Body of pancreas (tissue), 4 donors: ENCODE results near the gene GPR139. TPM values are rescaled to one million over a fixed set of nuclear protein-coding genes. Genes with fewer than 3 reads are reported as not detected.

Experiments
- ATAC-seq: fragments of 150-250 bp; one replicate; pipeline ENCODE4 v1.9.1; 2016
- DNase-seq, 4 donors: peaks; one replicate each; pipeline ENCODE4 v3.0.0-alpha.2; 2019
- H3K27ac ChIP-seq, 4 donors: fragments of 200-600 bp; sonication (generic); 1 replicate in 3 of 4; 2 replicates in 1 of 4; pipeline versions ENCODE4 v1.5.1 to v1.6.1; 2016 to 2019; ENCODE audit warnings: mild to moderate bottlenecking in 1 of 4, mixed read lengths in 1 of 4, moderate library complexity in 1 of 4
- H3K27me3 ChIP-seq, 2 donors: fragments of 200-600 bp; sonication (generic); one replicate each; pipeline ENCODE4 v1.6.0; 2016; ENCODE audit warnings: mild to moderate bottlenecking in 1 of 2
- H3K36me3 ChIP-seq, 2 donors: fragments of 200-600 bp; sonication (generic); replicated peaks in 1 of 2; 2 replicates each; pipeline ENCODE4 v1.5.1; 2016; ENCODE audit warnings: low read depth in 2 of 2; ENCODE audit not compliant: insufficient read depth in 1 of 2
- H3K4me1 ChIP-seq: fragments of 200-600 bp; sonication (generic); one replicate; pipeline ENCODE4 v1.6.0; 2016
- H3K4me3 ChIP-seq, 2 donors: fragments of 200-600 bp; sonication (generic); 1 replicate in 1 of 2; 2 replicates in 1 of 2; pipeline ENCODE4 v1.5.1; 2016 to 2019
- H3K9me3 ChIP-seq, 3 donors: fragments of 200-600 bp; sonication (generic); 1 replicate in 2 of 3; 2 replicates in 1 of 3; pipeline ENCODE4 v1.5.1; 2016
- POLR2A ChIP-seq, 3 donors: fragments of 450-650 bp; IDR thresholded peaks; one replicate each; pipeline ENCODE4 v1.6.1; 2016; ENCODE audit warnings: antibody characterized with exemption in 3 of 3, mild to moderate bottlenecking in 2 of 3
- WGBS, 2 donors: methylation state at CpG; one replicate each; pipeline ENCODE4 v1.1.5; 2017; 5-methylcytosine and 5-hydroxymethylcytosine counted together
- intact Hi-C: fragments of 100-400 bp; cut with DNase I; formaldehyde crosslinking; loops from one replicate; pipeline ENCODE4 v1.15.1; 2023
- total RNA-seq, 2 donors: library from RNA; depleted of rRNA; stranded (reverse); fragments of >200 nt; gene quantifications; one replicate each; pipeline ENCODE4 v1.1.0, GENCODE V29; 2016
- TF ChIP-seq, protein P1 (sequence below), 7 experiments: fragments of 450-650 bp in 4 of 7; fragments of 200-600 bp in 3 of 7; sonication (generic) in 3 of 7; IDR thresholded peaks; one replicate each; pipeline ENCODE4 v1.5.1; 2016 to 2019; ENCODE audit warnings: antibody characterized with exemption in 7 of 7

The GPR139 gene
- total RNA-seq, 2 donors from 2014 or later: not detected

DNA sequence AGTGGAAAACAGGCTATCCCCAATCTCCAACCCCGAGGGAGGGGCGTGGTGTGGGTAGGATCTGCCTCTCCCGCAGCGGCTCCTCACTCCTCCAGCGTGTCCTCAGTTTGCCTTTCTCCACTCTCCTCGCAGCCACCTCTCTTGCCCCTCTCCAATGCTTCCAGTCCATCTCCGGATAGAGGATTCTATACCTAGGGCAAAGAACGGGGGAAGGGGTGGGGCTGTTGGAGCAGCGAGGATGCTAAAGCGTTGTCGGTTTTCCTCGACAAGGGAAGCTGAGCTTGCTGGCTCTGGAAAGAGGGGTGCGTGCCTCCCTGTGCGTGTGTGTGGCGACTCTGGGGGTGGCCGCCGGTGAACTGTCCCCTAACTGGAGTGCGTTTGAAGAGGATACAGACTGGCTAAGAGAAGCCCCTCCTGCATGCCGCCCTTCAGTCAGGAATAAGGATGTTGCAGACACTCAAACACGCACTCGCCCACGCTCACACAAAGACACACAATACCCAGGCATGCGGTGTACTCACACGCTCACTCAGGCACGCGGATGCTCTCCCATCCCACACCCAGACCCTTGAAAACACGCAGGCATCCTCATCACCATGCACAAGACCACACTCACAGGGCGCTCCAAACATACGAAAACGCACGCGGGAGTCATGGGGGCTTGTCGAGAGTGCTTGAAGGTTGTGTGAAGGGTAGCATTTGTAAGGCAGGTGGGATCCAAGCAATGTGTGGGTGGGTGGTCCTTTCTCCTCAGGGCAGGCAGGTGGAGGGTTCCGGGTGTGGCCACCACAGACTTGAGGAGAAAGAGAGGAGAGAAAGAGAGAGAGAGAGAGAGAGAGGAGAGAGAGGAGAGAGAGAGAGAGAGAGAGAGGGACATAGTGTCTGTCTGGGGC is 655 bp upstream of the GPR139 start:
- 6 to 7% methylated on average over 23 to 34 of the region's 34 CpGs for WGBS, 2 donors
- Histone ChIP-seq H3K4me1 (peaks cover 9% of the 10 kb centered on the region), H3K36me3 (no peaks in the 10 kb centered on the region), H3K27ac (no peak overlapping the region), H3K27me3 (peaks cover 0 to 11% of the 10 kb centered on the region in 2 donors), H3K9me3 (no peaks in the 10 kb centered on the region), H3K4me3 (no peak overlapping the region)
- intact Hi-C loops: no loop called here
- TF ChIP-seq, protein P1, sequence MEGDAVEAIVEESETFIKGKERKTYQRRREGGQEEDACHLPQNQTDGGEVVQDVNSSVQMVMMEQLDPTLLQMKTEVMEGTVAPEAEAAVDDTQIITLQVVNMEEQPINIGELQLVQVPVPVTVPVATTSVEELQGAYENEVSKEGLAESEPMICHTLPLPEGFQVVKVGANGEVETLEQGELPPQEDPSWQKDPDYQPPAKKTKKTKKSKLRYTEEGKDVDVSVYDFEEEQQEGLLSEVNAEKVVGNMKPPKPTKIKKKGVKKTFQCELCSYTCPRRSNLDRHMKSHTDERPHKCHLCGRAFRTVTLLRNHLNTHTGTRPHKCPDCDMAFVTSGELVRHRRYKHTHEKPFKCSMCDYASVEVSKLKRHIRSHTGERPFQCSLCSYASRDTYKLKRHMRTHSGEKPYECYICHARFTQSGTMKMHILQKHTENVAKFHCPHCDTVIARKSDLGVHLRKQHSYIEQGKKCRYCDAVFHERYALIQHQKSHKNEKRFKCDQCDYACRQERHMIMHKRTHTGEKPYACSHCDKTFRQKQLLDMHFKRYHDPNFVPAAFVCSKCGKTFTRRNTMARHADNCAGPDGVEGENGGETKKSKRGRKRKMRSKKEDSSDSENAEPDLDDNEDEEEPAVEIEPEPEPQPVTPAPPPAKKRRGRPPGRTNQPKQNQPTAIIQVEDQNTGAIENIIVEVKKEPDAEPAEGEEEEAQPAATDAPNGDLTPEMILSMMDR (IDR thresholded peaks at IDR 0.05): no peak
- TF ChIP-seq POLR2A (IDR thresholded peaks at IDR 0.05): no peak
- DNase-seq: no peak
- no peak for ATAC-seq

DNA sequence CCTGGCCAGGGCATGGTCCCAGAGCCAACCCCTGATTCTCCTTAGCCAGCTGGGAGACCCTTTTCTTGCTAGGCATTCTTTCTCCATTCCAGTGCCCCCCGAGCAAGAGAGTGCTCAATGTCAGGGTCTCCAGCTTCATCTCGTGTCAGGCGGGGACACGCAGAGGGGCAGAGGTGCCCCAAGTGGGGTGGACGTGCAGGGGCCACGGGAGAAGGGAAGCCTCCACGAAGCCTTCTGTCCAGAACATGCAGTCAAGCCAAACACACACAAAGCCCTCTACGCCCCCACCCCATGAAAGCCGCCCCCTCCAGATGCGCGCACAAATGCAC is 852 bp downstream of the GPR139 start:
- DNase-seq (no peak), ATAC-seq (no peak)
- Histone ChIP-seq H3K27ac (no peak overlapping the region), H3K36me3 (no peaks in the 10 kb centered on the region), H3K4me1 (peaks cover 9% of the 10 kb centered on the region), H3K27me3 (peaks cover 0 to 11% of the 10 kb centered on the region in 2 donors), H3K4me3 (no peak overlapping the region), H3K9me3 (peaks cover 0 to 5% (median 0%) of the 10 kb centered on the region in 3 donors)
- no peak for TF ChIP-seq POLR2A (IDR thresholded peaks at IDR 0.05)
- TF ChIP-seq, protein P1 (IDR thresholded peaks at IDR 0.05): no peak
- WGBS, 2 donors: 6 to 10% methylated on average over 8 to 9 of the region's 11 CpGs
- intact Hi-C loops: no loop called here

DNA sequence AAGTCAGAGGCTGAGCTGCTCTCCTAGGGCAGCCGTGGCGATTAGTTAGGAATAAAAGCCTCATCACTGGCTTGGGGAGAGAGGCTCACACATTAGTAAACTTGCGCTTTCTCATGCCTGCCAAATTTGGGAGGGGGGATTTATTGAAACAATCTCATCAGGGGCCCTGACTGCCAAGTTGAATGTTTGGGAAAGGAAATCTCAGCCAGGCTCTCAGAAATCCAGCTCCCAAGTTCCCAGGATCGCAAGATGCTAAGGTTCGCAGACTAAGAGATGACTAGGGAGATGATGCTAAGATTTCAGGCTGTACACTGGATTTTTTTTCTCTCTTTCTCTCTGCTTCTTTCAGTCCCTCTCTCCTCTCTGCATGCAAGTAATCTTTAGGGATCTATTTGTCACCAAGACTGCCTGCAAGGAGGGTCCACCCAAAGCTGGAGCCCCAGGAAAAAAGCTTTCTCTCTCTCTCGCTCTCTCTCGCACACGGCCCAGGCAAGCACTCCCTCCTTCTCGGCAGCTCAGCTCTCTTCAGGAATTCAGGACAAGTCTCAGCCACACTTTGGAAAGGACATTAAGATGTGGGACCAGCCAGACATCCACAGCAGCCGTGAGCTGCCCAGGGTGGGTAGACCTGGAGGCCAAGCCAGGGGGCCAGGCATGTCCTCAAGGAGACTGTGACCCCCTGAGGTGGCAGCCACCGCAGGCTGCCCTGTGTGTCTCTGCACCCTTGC is 1.4 kb downstream of the GPR139 start:
- peaks cover 9% of the 10 kb centered on the region for H3K4me1 ChIP-seq
- no peak overlapping the region for H3K27ac ChIP-seq
- TF ChIP-seq POLR2A (IDR thresholded peaks at IDR 0.05): no peak
- TF ChIP-seq, protein P1 (IDR thresholded peaks at IDR 0.05): no peak
- no peaks in the 10 kb centered on the region for H3K36me3 ChIP-seq
- ATAC-seq (no peak), DNase-seq (no peak)
- peaks cover 0 to 11% of the 10 kb centered on the region in 2 donors for H3K27me3 ChIP-seq
- intact Hi-C loops: no loop called here
- H3K4me3 ChIP-seq: no peak overlapping the region
- peaks cover 0 to 5% (median 0%) of the 10 kb centered on the region in 3 donors for H3K9me3 ChIP-seq
- 38 to 41% methylated on average over 9 to 11 of the region's 11 CpGs for WGBS, 2 donors

DNA sequence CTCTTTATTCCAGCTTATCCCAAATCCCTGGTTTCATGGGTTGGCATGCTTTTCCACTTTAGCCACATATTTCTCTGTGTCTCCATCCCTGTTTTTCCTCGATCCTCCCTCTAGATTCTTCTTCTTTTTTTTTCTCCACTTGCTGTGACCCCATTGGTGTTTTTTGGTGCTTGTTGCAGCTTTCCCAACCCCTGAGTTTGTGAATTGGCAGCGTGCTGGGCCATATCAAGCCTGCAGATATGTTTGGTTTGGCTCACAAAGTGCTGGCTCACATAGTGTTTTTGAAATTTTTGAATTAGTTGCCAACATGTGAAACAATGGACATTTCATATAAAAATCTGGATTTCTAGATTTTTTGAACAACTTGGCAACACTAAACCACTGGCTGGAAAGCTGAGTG is 8.8 kb downstream of the GPR139 start:
- Histone ChIP-seq H3K27ac (no peak overlapping the region), H3K36me3 (no peaks in the 10 kb centered on the region), H3K4me1 (no peaks in the 10 kb centered on the region), H3K9me3 (peaks cover 0 to 5% (median 0%) of the 10 kb centered on the region in 3 donors), H3K4me3 (no peak overlapping the region), H3K27me3 (no peaks in the 10 kb centered on the region)
- 19 to 20% methylated on average over 2 of the region's 2 CpGs for whole genome bisulfite sequencing, 2 donors
- intact Hi-C loops: no loop called here
- DNase-seq: no peak
- TF ChIP-seq, protein P1 (IDR thresholded peaks at IDR 0.05): no peak
- TF ChIP-seq POLR2A (IDR thresholded peaks at IDR 0.05): no peak
- no peak for ATAC-seq
